Gastrocnemius medialis (tissue), 4 donors: ENCODE data around the gene ELFN2.

Experiments used
- POLR2A ChIP-seq, 2 donors: fragments of 450-650 bp; IDR thresholded peaks; one replicate each; pipeline ENCODE4 v1.6.1; 2017; ENCODE audit warnings: antibody characterized with exemption in 2 of 2, mild to moderate bottlenecking in 2 of 2, moderate library complexity in 2 of 2
- TF ChIP-seq, protein P1 (sequence below), 5 experiments: fragments of 450-650 bp in 3 of 5; fragments of 200-600 bp in 2 of 5; sonication (generic) in 2 of 5; IDR thresholded peaks in 4 of 5; conservative IDR thresholded peaks in 1 of 5; 1 replicate in 4 of 5; 2 replicates in 1 of 5; pipeline ENCODE4 v1.5.1; 2016 to 2019; ENCODE audit warnings: antibody characterized with exemption in 5 of 5, mild to moderate bottlenecking in 3 of 5, moderate library complexity in 3 of 5

DNA sequence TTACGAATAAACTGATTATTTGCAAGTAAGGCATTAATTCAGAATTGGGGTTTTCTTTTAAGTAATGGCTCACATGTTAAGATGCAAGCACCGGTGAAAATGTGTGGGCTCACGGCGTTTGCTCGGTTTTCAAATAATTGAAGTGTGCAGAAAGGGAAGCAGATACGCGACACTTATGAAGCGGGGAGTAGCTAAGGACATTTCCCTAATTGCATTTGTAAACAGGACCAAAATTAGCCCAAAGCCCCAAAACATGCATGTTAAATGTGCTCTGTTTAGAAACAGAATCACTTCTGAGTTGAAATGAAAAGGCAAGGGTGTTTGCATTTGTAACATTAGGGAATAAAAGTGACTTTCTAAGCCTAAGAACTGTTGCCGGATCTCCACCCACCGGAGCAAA, 61.3 kb downstream of the ELFN2 start:
- TF ChIP-seq, protein P1, sequence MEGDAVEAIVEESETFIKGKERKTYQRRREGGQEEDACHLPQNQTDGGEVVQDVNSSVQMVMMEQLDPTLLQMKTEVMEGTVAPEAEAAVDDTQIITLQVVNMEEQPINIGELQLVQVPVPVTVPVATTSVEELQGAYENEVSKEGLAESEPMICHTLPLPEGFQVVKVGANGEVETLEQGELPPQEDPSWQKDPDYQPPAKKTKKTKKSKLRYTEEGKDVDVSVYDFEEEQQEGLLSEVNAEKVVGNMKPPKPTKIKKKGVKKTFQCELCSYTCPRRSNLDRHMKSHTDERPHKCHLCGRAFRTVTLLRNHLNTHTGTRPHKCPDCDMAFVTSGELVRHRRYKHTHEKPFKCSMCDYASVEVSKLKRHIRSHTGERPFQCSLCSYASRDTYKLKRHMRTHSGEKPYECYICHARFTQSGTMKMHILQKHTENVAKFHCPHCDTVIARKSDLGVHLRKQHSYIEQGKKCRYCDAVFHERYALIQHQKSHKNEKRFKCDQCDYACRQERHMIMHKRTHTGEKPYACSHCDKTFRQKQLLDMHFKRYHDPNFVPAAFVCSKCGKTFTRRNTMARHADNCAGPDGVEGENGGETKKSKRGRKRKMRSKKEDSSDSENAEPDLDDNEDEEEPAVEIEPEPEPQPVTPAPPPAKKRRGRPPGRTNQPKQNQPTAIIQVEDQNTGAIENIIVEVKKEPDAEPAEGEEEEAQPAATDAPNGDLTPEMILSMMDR (IDR thresholded peaks at IDR 0.05 in 4 of 5, conservative IDR thresholded peaks at IDR 0.05 in 1 of 5): no peak
- TF ChIP-seq POLR2A (IDR thresholded peaks at IDR 0.05): no peak
